HepG2 (cell line): Measurements from ENCODE around the gene SRCAP. TPM values are rescaled to one million over a fixed set of nuclear protein-coding genes. Genes with fewer than 3 reads are reported as not detected.
A peak's percentile ranks its signal among the peaks of the same experiment; 100 is the strongest.

Experiments
- ATAC-seq: fragments of 200-7000 bp; cut with Tn5 transposase; 3 replicates; pipeline ENCODE4 v1.9.1; 2020; ENCODE audit warnings: mild to moderate bottlenecking, moderate library complexity
- BruUV-seq: library from RNA; stranded (reverse); fragments of 400-500 nt; replicated peaks from 2 replicates; lab custom pipeline; 2021; lab: Mats Ljungman, UMichigan
- CTCF ChIA-PET: fragments of 300-600 bp; formaldehyde crosslinking; extraction: SDS; loops from one replicate; lab custom pipeline; 2021; ENCODE audit warnings: low total read pairs, inconsistent platforms, low intra/inter-chr PET ratio; lab: Yijun Ruan, JAX
- POLR2A ChIA-PET: fragments of 350-600 bp; sonication (Branson Sonifier 250); formaldehyde crosslinking; loops from one replicate; lab custom pipeline; 2020; ENCODE audit warnings: antibody characterized with exemption, inconsistent platforms; lab: Yijun Ruan, JAX
- DNase-seq: peaks from one replicate; pipeline ENCODE4 v3.0.0-alpha.2; 2015; ENCODE audit warnings: low spot score
- FAIRE-seq: peaks from 3 replicates; lab custom pipeline; 2011; peaks lifted over from hg19 to GRCh38; lab: Jason Lieb, UNC
- H2AFZ ChIP-seq: one replicate; pipeline ENCODE4 v1.6.1; 2011; ENCODE audit warnings: low read length, inconsistent platforms
- H3K27ac ChIP-seq: fragments of 300-600 bp; 3 replicates; pipeline ENCODE4 v1.8.0; 2011; ENCODE audit warnings: mixed run types, mild to moderate bottlenecking, mixed read lengths, low read length, inconsistent platforms; ENCODE audit not compliant: insufficient read depth; ENCODE audit errors: extremely low read length
- H3K27me3 ChIP-seq, 2 experiments: fragments of 200-600 bp in 1 of 2; 2 replicates in 1 of 2; 3 replicates in 1 of 2; pipeline versions ENCODE4 v1.6.0 to v1.8.0; 2011; ENCODE audit warnings: low read length in 2 of 2, mild to moderate bottlenecking in 2 of 2, moderate library complexity in 2 of 2, inconsistent platforms in 1 of 2; ENCODE audit not compliant: insufficient read depth in 2 of 2, control insufficient read depth in 1 of 2
- H3K36me3 ChIP-seq, 2 experiments: fragments of 200-600 bp in 1 of 2; replicated peaks in 1 of 2; 2 replicates in 1 of 2; 3 replicates in 1 of 2; pipeline versions ENCODE4 v1.5.1 to v1.8.0; 2011; ENCODE audit warnings: low read length in 2 of 2, inconsistent platforms in 1 of 2; ENCODE audit not compliant: insufficient read depth in 2 of 2, control insufficient read depth in 1 of 2
- H3K4me1 ChIP-seq: 2 replicates; pipeline ENCODE4 v1.5.1; 2012; ENCODE audit warnings: low read length, inconsistent platforms; ENCODE audit not compliant: insufficient read depth
- H3K4me2 ChIP-seq: 2 replicates; pipeline ENCODE4 v1.6.0; 2011; ENCODE audit warnings: low read depth, low read length, inconsistent platforms
- H3K4me3 ChIP-seq, 3 experiments: fragments of 200-600 bp in 1 of 3; sonication (generic), shearing (Covaris generic) in 1 of 3; replicated peaks in 1 of 3; 2 replicates each; pipeline ENCODE4 v1.5.1; 2011 to 2016; ENCODE audit warnings: low read length in 3 of 3, inconsistent platforms in 2 of 3, low read depth in 2 of 3, mild to moderate bottlenecking in 2 of 3, control low read depth in 1 of 3, mixed read lengths in 1 of 3; ENCODE audit not compliant: insufficient read depth in 1 of 3
- H3K79me2 ChIP-seq: one replicate; pipeline ENCODE4 v1.6.1; 2011; ENCODE audit warnings: low read length, inconsistent platforms; ENCODE audit not compliant: insufficient read depth
- H3K9ac ChIP-seq: 2 replicates; pipeline ENCODE4 v1.6.0; 2011; ENCODE audit warnings: mild to moderate bottlenecking, low read depth, low read length, inconsistent platforms; ENCODE audit not compliant: insufficient read depth
- H3K9me3 ChIP-seq: 2 replicates; pipeline ENCODE4 v1.5.1; 2012; ENCODE audit warnings: mild to moderate bottlenecking, low read length
- H4K20me1 ChIP-seq: 2 replicates; pipeline ENCODE4 v1.6.0; 2011; ENCODE audit warnings: inconsistent platforms, mild to moderate bottlenecking, low read length, moderate library complexity; ENCODE audit not compliant: insufficient read depth
- HNF1B ChIP-seq: sonication (generic); formaldehyde crosslinking; IDR thresholded peaks from 2 replicates; pipeline ENCODE4 v1.5.1; 2020; ENCODE audit warnings: mild to moderate bottlenecking, moderate library complexity, missing genetic modification reagents
- SAP130 ChIP-seq: IDR thresholded peaks from 2 replicates; pipeline ENCODE4 v1.6.1; 2016; ENCODE audit warnings: low read depth
- ZNF17 ChIP-seq: sonication (generic); formaldehyde crosslinking; IDR thresholded peaks from 2 replicates; pipeline ENCODE4 v1.5.0; 2020; ENCODE audit warnings: mild to moderate bottlenecking, missing genetic modification reagents
- ZNF230 ChIP-seq: sonication (generic); formaldehyde crosslinking; IDR thresholded peaks from 2 replicates; pipeline ENCODE4 v1.4.0; 2020; ENCODE audit warnings: mild to moderate bottlenecking, missing genetic modification reagents
- ZNF556 ChIP-seq: sonication (generic); formaldehyde crosslinking; IDR thresholded peaks from 2 replicates; pipeline ENCODE4 v1.4.0; 2020; ENCODE audit warnings: mild to moderate bottlenecking, missing genetic modification reagents, borderline replicate concordance
- ZNF773 ChIP-seq: sonication (generic); formaldehyde crosslinking; IDR thresholded peaks from 2 replicates; pipeline ENCODE4 v1.4.0; 2020; ENCODE audit warnings: missing genetic modification reagents, borderline replicate concordance
- WGBS: methylation state at CpG from one replicate; pipeline ENCODE4 v1.1.6; 2017; ENCODE audit warnings: low lambda C conversion rate; 5-methylcytosine and 5-hydroxymethylcytosine counted together
- in situ Hi-C: cut with HindIII; loops from 2 replicates; pipeline ENCODE4 v1.10.0; 2017; ENCODE audit warnings: low pct_unique_long_range_greater_than_20kb; ENCODE audit not compliant: extremely low pct_ligation_motif_present
- intact Hi-C: fragments of 100-400 bp; cut with micrococcal nuclease; formaldehyde crosslinking; loops from one replicate; pipeline ENCODE4 v1.10.0; 2022; ENCODE audit not compliant: unreplicated experiment
- polyA plus RNA-seq, 8 experiments: library from polyadenylated mRNA; depleted of rRNA in 3 of 8; stranded (reverse) in 7 of 8; unstranded in 1 of 8; fragments of >200 nt; fragmentation: Illumina TruSeq in 4 of 8; extraction: Trizol in 4 of 8; gene quantifications; 2 replicates each; pipeline versions ENCODE4 v1.2.1 to v1.2.3, GENCODE V29; 2011 to 2016; ENCODE audit warnings: low read depth in 4 of 8, missing spikeins in 1 of 8, mixed read lengths in 1 of 8; ENCODE audit not compliant: insufficient read depth in 1 of 8
- total RNA-seq, 5 experiments: library from RNA; depleted of rRNA; stranded (reverse); fragments of >200 nt; fragmentation: Illumina TruSeq; extraction: Trizol; gene quantifications; 2 replicates each; pipeline ENCODE4 v1.2.3, GENCODE V29; 2016; ENCODE audit warnings: low read depth in 1 of 5

Gene SRCAP
- total and polyA plus RNA-seq, 2 of the 13 experiments (the other 11 are each of a cell fraction or from before 2014, with no cell fraction given): 4.9 to 9.0 TPM

- H3K4me2 ChIP-seq: no peak overlapping the region
- POLR2A ChIA-PET: interaction anchor here (2.6 kb wide), 1 partner anchor 36 kb away, joined by 12 read pairs; the partner anchor contains the start of gene FBRS
- H3K4me3 ChIP-seq: no peak overlapping the region
- CTCF ChIA-PET: no interaction called here
- no peak for DNase-seq
- H4K20me1 ChIP-seq: peaks cover 12% of the 10 kb centered on the region; the same call in 1 of the 2 replicates
- intact Hi-C loops (loop anchor here (2.0 to 10.0 kb wide), 4 partner anchors 44 to 230 kb away; partner anchors contain the start of genes FBXL19, PHKG2, PRR14 and ZNF768), in situ Hi-C loops (no loop called here)
- BruUV-seq: no TSS peak
- no peak for ATAC-seq
- H2AFZ ChIP-seq: no peak overlapping the region
- H3K27me3 ChIP-seq: no peaks in the 10 kb centered on the region
- FAIRE-seq: no peak
- peaks cover 14% of the 10 kb centered on the region for H3K79me2 ChIP-seq
- H3K9me3 ChIP-seq: no peaks in the 10 kb centered on the region
- peaks cover 39% of the 10 kb centered on the region for H3K4me1 ChIP-seq
- H3K36me3 ChIP-seq: peaks cover 0 to 4% of the 10 kb centered on the region in 2 experiments; a peak in 1 of 5 replicates
- no peak overlapping the region for H3K9ac ChIP-seq
- 87% methylated on average over 11 of the region's 11 CpGs for WGBS
- TF ChIP-seq ZNF773 (no peak), SAP130 (CRISPR knock-in tag) (no peak), HNF1B (no peak), ZNF556 (CRISPR knock-in tag) (no peak), ZNF230 (CRISPR knock-in tag) (no peak), ZNF17 (0 out of 2 replicates have a peak, but pooled peaks have one; percentile 31)
- no peak overlapping the region for H3K27ac ChIP-seq
These were observed 3.9 kb upstream of the SRCAP start for GRCh38 chr16:30694926-30695693.
